ENCODE results near the gene ZDHHC13.

The ZDHHC13 gene

DNA sequence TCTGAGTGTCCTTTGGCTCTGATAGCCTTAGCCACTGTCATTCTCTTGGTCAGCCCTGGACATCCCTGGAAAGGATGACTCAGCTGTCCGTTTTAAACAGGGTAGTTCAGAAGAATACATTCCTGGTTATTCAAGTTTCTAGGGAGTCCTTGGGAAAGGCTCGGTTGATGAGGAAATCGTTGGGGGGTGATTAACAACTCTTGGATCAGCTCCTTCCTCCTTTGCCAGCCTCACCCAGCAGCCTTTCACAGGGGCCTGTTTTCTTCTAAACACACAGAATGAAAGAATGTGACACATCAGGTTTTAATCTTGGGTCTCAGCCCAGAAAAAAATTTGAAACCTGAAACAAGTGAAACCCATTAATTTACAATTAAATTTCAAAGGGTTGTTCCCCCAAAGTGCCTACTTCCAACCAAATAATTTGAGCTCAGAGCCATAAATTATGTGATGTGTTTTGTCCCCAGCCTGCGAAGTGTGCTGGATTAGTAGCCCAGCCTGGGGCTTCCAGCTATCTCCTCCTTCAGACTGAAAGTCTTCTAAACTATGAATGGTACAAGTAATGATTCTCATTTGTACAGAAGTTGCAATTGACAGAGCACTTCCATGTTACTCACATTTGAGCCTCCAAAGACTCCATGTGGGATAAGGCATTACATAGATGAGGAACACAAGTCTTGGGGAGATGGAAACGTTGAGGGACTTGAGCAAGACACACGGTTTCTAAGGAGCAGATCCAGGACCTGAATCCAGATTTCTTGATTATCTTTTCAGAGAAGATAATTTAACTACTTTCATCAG, 37.1 kb upstream of the ZDHHC13 start:
- H3K27me3 ChIP-seq, result no peaks in the 10 kb centered on the region
- TF ChIP-seq Cebpa-rat (IDR thresholded peaks at IDR 0.05), result no peak
- H3K4me1 ChIP-seq, result no peaks in the 10 kb centered on the region
- H3K4me3 ChIP-seq, result no peak overlapping the region
- H3K9ac ChIP-seq, result no peak overlapping the region
- no peak overlapping the region for H3K27ac ChIP-seq
- H4K20me1 ChIP-seq, result no peaks in the 10 kb centered on the region
- no peaks in the 10 kb centered on the region for H3K36me3 ChIP-seq
- no peak overlapping the region for H3K4me2 ChIP-seq
- no peaks in the 10 kb centered on the region for H3K9me3 ChIP-seq (replicated peaks in 1 of 11)

DNA sequence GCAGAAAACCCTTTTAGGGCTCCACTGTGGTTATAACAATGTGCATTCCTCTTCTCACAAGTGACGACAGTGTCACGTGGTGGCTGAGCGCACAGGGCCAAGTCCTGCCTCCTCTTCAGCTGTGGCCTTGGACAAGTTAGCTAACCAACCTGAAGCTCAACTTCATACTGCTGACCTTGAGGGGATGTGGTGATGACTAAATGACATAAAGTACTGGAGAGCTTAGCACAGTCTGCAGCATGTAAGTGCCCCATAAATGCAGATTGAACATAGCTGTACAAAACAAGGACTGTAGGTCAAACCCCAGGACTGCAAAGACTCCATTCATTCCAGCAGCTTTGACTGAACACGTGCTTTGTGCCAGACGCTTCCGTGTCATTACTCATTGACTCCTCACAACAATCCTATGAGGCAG, 36.4 kb upstream of the ZDHHC13 start:
- Histone ChIP-seq H3K27me3 (no peaks in the 10 kb centered on the region), H4K20me1 (no peaks in the 10 kb centered on the region), H3K4me3 (no peak overlapping the region), H3K4me2 (no peak overlapping the region), H3K36me3 (no peaks in the 10 kb centered on the region), H3K4me1 (no peaks in the 10 kb centered on the region), H3K9me3 (replicated peaks in 1 of 11) (no peaks in the 10 kb centered on the region), H3K27ac (no peak overlapping the region), H3K9ac (no peak overlapping the region)
- no peak for TF ChIP-seq Cebpa-rat (IDR thresholded peaks at IDR 0.05)

DNA sequence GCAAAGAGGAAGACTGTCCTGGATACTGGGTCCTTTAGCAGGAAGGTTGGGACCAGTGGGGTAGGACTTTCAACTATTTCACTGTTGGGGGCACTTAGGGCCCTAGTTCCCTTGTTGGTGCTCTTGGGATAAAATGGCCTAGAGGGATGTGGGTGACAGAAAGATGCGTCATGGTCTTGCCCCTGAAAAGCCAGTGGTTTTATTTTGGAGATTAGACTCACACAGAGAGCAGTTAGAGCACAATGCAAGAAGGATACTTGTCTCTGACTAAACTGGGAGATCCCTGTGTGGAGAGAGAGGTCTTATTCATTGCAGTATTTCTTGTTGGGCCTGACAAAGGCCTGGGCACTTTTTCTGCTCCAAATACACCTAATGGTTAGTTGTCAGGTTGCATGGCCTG, 33.8 kb upstream of the ZDHHC13 start:
- no peak for TF ChIP-seq Cebpa-rat (IDR thresholded peaks at IDR 0.05)
- H3K9me3 ChIP-seq (replicated peaks in 1 of 11), result peaks cover 0 to 6% (median 0%) of the 10 kb centered on the region in 11 experiments; a peak in 1 of 22 replicates
- no peak overlapping the region for H3K4me3 ChIP-seq
- no peaks in the 10 kb centered on the region for H4K20me1 ChIP-seq
- H3K36me3 ChIP-seq, result no peaks in the 10 kb centered on the region
- no peak overlapping the region for H3K4me2 ChIP-seq
- no peaks in the 10 kb centered on the region for H3K27me3 ChIP-seq
- H3K27ac ChIP-seq, result no peak overlapping the region
- H3K9ac ChIP-seq, result no peak overlapping the region
- no peaks in the 10 kb centered on the region for H3K4me1 ChIP-seq

DNA sequence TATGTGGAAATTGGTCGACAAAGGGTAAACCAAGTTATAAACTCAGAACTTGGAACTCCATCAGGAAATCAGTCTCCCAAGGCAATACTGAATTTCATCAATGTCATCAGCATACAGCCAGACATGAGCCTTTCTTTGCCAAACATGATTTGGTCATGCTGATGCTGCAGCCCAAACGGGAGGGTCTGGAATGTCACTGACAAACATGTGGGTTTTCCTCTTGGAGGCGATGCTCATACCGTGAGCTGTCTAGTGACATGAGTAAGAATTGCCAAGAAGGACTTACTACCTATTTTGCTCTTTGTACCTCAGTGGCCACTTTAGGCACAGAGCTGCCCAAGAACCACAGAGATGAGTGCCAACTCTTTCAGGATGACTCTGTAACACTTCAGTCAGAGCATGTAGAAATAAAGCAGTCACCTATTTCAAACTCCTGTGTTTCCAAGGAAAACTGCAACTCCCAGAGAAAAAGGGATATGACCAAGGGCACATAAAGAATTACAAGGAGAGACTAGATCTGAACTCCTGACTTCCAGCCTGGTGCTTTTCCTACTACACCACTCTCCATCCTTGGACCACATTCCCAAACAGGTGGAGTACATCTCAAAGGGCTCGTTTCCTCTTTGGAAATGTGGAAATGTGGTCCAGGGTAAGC, 32.2 kb upstream of the ZDHHC13 start:
- Histone ChIP-seq H3K36me3 (no peaks in the 10 kb centered on the region), H4K20me1 (no peaks in the 10 kb centered on the region), H3K4me1 (no peaks in the 10 kb centered on the region), H3K9ac (no peak overlapping the region), H3K9me3 (replicated peaks in 1 of 11) (peaks cover 0 to 7% (median 0%) of the 10 kb centered on the region in 11 experiments; a peak in 1 of 22 replicates), H3K4me2 (no peak overlapping the region), H3K4me3 (no peak overlapping the region), H3K27ac (no peak overlapping the region), H3K27me3 (no peaks in the 10 kb centered on the region)
- TF ChIP-seq Cebpa-rat (IDR thresholded peaks at IDR 0.05), result no peak

DNA sequence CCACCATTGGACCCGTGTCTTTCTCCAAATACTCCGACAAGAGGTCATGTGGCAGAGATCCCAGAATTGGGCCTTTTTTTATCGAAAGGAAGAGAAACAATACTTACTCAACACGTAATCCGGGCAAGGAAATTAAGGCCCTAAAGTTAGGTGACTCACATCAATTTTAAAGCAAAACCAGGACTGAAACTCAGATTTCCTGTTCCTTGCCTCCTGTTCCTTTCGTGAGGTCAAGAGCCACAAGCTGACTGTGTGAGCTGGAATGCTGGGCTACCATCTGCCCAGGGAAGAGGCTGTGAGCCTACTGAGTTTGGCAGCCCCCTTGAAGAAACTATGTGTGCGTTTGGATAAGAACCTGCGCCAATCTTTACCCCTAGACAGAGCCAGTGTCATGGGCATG, 29.3 kb upstream of the ZDHHC13 start:
- Histone ChIP-seq H3K27me3 (no peaks in the 10 kb centered on the region), H3K9me3 (replicated peaks in 1 of 11) (peaks cover 0 to 7% (median 0%) of the 10 kb centered on the region in 11 experiments; a peak in 1 of 22 replicates), H3K4me1 (peaks cover 0 to 6% (median 0%) of the 10 kb centered on the region in 10 experiments; a peak in 1 of 20 replicates), H3K27ac (no peak overlapping the region), H3K4me3 (no peak overlapping the region), H3K36me3 (no peaks in the 10 kb centered on the region), H3K9ac (no peak overlapping the region), H4K20me1 (no peaks in the 10 kb centered on the region), H3K4me2 (no peak overlapping the region)
- no peak for TF ChIP-seq Cebpa-rat (IDR thresholded peaks at IDR 0.05)

DNA sequence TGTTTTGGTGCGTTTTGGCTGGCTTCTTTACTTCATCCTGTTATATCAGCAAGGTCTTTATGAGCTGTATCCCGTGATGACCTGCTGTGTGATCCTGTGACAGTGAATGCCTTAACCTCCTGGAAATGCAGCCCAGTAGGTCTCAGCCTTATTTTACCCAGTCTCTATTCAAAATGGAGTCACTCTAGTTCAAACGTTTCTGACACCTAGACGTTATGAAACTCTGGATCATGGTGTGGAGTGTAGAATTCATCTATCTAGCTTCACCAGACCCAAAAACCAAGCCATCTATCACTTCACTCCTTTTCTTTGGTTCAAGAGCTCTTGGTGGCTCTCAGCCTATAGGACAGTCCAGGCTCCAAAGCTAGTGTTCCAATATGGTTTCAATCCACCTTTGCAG, 28.2 kb upstream of the ZDHHC13 start:
- Histone ChIP-seq H3K4me1 (peaks cover 0 to 6% (median under 1%) of the 10 kb centered on the region in 10 experiments; a peak in 4 of 20 replicates), H3K4me2 (no peak overlapping the region)

DNA sequence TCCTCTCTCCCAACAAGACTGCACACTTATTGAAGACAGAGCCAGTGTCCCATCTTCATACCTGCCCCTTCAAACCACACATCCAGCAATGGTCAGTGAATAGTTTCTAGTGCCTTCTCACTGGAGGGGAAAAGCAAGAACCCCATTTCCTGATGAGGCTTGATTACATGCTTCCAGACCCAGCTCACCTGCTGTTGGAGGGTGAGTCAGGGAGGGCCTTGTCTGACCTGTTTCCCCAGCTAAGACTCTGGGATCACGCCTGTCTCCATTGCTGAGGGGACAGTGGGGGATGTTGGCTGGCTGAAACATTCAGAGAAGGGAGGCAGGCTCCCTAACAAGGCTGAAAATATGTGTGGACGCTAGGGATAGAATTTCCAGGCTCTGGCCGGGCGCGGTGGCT, 27.5 kb upstream of the ZDHHC13 start:
- no peak for TF ChIP-seq Cebpa-rat (IDR thresholded peaks at IDR 0.05)
- H3K9me3 ChIP-seq (replicated peaks in 1 of 11), result peaks cover 0 to 7% (median 0%) of the 10 kb centered on the region in 11 experiments; a peak in 1 of 22 replicates
- H3K4me3 ChIP-seq, result no peak overlapping the region
- H3K4me1 ChIP-seq, result peaks cover 0 to 10% (median 2%) of the 10 kb centered on the region in 10 experiments; a peak in 7 of 20 replicates
- no peak overlapping the region for H3K4me2 ChIP-seq
- H3K27ac ChIP-seq, result no peak overlapping the region
- no peak overlapping the region for H3K9ac ChIP-seq
- H3K27me3 ChIP-seq, result no peaks in the 10 kb centered on the region
- no peaks in the 10 kb centered on the region for H3K36me3 ChIP-seq
- no peaks in the 10 kb centered on the region for H4K20me1 ChIP-seq

More for the DNA sequence above, 28.2 kb upstream of the ZDHHC13 start:
- Histone ChIP-seq H3K27me3 (no peaks in the 10 kb centered on the region), H3K27ac (no peak overlapping the region), H3K9me3 (replicated peaks in 1 of 11) (peaks cover 0 to 7% (median 0%) of the 10 kb centered on the region in 11 experiments; a peak in 1 of 22 replicates), H4K20me1 (no peaks in the 10 kb centered on the region), H3K9ac (no peak overlapping the region), H3K4me3 (no peak overlapping the region), H3K36me3 (no peaks in the 10 kb centered on the region)
- no peak for TF ChIP-seq Cebpa-rat (IDR thresholded peaks at IDR 0.05)

DNA sequence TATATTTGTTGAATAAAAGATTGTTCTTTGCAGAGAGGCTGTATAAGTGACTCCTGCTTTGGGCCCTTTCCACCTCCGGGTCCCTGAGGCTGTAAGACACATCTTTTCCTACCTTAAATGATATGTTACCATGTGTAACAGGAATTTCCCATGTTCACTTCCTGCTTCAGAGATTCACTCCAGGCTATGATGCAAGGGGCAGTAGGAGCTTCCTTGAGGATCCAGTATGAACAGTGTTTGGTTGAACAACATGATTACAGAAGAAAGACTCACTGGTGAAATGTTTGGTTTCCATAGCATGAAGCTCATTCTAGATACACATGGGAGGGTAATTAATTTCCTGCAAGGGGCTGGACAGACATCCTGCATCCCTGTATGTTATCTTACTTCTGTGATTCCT, 25.6 kb upstream of the ZDHHC13 start:
- Histone ChIP-seq H3K9me3 (replicated peaks in 1 of 11) (peaks cover 0 to 7% (median 0%) of the 10 kb centered on the region in 11 experiments; a peak in 1 of 22 replicates), H3K4me3 (no peak overlapping the region), H3K9ac (no peak overlapping the region), H3K27ac (no peak overlapping the region), H3K36me3 (no peaks in the 10 kb centered on the region), H3K4me1 (peaks cover 0 to 10% (median 2%) of the 10 kb centered on the region in 10 experiments; a peak in 7 of 20 replicates), H4K20me1 (no peaks in the 10 kb centered on the region), H3K4me2 (no peak overlapping the region), H3K27me3 (no peaks in the 10 kb centered on the region)
- TF ChIP-seq Cebpa-rat (IDR thresholded peaks at IDR 0.05), result no peak

DNA sequence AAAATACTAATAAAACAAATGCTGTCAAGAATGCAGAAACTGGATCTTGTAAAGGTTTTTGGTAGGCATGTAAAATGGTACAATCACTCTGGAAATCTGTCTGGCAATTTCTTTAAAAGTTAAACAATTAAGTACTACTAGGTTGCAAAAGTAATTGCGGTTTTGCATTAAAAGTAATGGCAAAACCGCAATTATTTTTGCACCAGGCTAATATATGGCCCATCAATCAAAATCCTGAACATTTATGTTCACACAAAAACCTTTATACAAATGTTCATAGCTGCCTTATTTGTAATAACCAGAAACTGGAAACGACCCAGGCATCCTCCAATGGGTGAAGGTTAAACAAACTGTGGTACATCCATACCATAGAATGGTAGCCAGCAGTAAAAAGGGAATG, 24.6 kb upstream of the ZDHHC13 start:
- Histone ChIP-seq H3K36me3 (no peaks in the 10 kb centered on the region), H3K27ac (no peak overlapping the region), H4K20me1 (no peaks in the 10 kb centered on the region), H3K4me2 (no peak overlapping the region), H3K9me3 (replicated peaks in 1 of 11) (0 out of 22 replicates have a peak, but pooled peaks cover 0 to 7% (median 0%) of the 10 kb centered on the region in 11 experiments), H3K4me3 (no peak overlapping the region), H3K9ac (no peak overlapping the region), H3K27me3 (no peaks in the 10 kb centered on the region), H3K4me1 (peaks cover 0 to 10% (median 2%) of the 10 kb centered on the region in 10 experiments; a peak in 7 of 20 replicates)
- no peak for TF ChIP-seq Cebpa-rat (IDR thresholded peaks at IDR 0.05)

All from BLaER1 treated with 17β-estradiol and CSF1 and Interleukin-3, amounts not matched to agents 10 nM and 100 nM (cell line).